Body of pancreas (tissue), 4 donors: Measurements from ENCODE around the gene NLRP1. TPM values are rescaled to one million over a fixed set of nuclear protein-coding genes. Genes with fewer than 3 reads are reported as not detected.

Experiments used
- ATAC-seq: fragments of 150-250 bp; one replicate; pipeline ENCODE4 v1.9.1; 2016
- DNase-seq, 4 donors: peaks; one replicate each; pipeline ENCODE4 v3.0.0-alpha.2; 2019
- H3K27ac ChIP-seq, 4 donors: fragments of 200-600 bp; sonication (generic); 1 replicate in 3 of 4; 2 replicates in 1 of 4; pipeline versions ENCODE4 v1.5.1 to v1.6.1; 2016 to 2019; ENCODE audit warnings: mild to moderate bottlenecking in 1 of 4, mixed read lengths in 1 of 4, moderate library complexity in 1 of 4
- H3K27me3 ChIP-seq, 2 donors: fragments of 200-600 bp; sonication (generic); one replicate each; pipeline ENCODE4 v1.6.0; 2016; ENCODE audit warnings: mild to moderate bottlenecking in 1 of 2
- H3K36me3 ChIP-seq, 2 donors: fragments of 200-600 bp; sonication (generic); replicated peaks in 1 of 2; 2 replicates each; pipeline ENCODE4 v1.5.1; 2016; ENCODE audit warnings: low read depth in 2 of 2; ENCODE audit not compliant: insufficient read depth in 1 of 2
- H3K4me1 ChIP-seq: fragments of 200-600 bp; sonication (generic); one replicate; pipeline ENCODE4 v1.6.0; 2016
- H3K4me3 ChIP-seq, 2 donors: fragments of 200-600 bp; sonication (generic); 1 replicate in 1 of 2; 2 replicates in 1 of 2; pipeline ENCODE4 v1.5.1; 2016 to 2019
- H3K9me3 ChIP-seq, 3 donors: fragments of 200-600 bp; sonication (generic); 1 replicate in 2 of 3; 2 replicates in 1 of 3; pipeline ENCODE4 v1.5.1; 2016
- POLR2A ChIP-seq, 3 donors: fragments of 450-650 bp; IDR thresholded peaks; one replicate each; pipeline ENCODE4 v1.6.1; 2016; ENCODE audit warnings: antibody characterized with exemption in 3 of 3, mild to moderate bottlenecking in 2 of 3
- WGBS, 2 donors: methylation state at CpG; one replicate each; pipeline ENCODE4 v1.1.5; 2017; 5-methylcytosine and 5-hydroxymethylcytosine counted together
- intact Hi-C: fragments of 100-400 bp; cut with DNase I; formaldehyde crosslinking; loops from one replicate; pipeline ENCODE4 v1.15.1; 2023
- total RNA-seq, 2 donors: library from RNA; depleted of rRNA; stranded (reverse); fragments of >200 nt; gene quantifications; one replicate each; pipeline ENCODE4 v1.1.0, GENCODE V29; 2016
- TF ChIP-seq, protein P1 (sequence below), 7 experiments: fragments of 450-650 bp in 4 of 7; fragments of 200-600 bp in 3 of 7; sonication (generic) in 3 of 7; IDR thresholded peaks; one replicate each; pipeline ENCODE4 v1.5.1; 2016 to 2019; ENCODE audit warnings: antibody characterized with exemption in 7 of 7

Gene NLRP1
- total RNA-seq, 2 donors from 2014 or later, result 8.9 to 14.3 TPM

GRCh38 chr17:5558815-5559785, 25.2 kb downstream of the NLRP1 start:
- 75 to 81% methylated on average over 8 to 16 of the region's 16 CpGs for WGBS, 2 donors
- Histone ChIP-seq H3K27me3 (peaks cover 0 to 4% of the 10 kb centered on the region in 2 donors), H3K4me3 (no peak overlapping the region), H3K9me3 (no peaks in the 10 kb centered on the region), H3K4me1 (no peaks in the 10 kb centered on the region), H3K36me3 (no peaks in the 10 kb centered on the region), H3K27ac (no peak overlapping the region)
- no peak for DNase-seq
- ATAC-seq, result no peak
- TF ChIP-seq, protein P1, sequence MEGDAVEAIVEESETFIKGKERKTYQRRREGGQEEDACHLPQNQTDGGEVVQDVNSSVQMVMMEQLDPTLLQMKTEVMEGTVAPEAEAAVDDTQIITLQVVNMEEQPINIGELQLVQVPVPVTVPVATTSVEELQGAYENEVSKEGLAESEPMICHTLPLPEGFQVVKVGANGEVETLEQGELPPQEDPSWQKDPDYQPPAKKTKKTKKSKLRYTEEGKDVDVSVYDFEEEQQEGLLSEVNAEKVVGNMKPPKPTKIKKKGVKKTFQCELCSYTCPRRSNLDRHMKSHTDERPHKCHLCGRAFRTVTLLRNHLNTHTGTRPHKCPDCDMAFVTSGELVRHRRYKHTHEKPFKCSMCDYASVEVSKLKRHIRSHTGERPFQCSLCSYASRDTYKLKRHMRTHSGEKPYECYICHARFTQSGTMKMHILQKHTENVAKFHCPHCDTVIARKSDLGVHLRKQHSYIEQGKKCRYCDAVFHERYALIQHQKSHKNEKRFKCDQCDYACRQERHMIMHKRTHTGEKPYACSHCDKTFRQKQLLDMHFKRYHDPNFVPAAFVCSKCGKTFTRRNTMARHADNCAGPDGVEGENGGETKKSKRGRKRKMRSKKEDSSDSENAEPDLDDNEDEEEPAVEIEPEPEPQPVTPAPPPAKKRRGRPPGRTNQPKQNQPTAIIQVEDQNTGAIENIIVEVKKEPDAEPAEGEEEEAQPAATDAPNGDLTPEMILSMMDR (IDR thresholded peaks at IDR 0.05), result no peak
- TF ChIP-seq POLR2A (IDR thresholded peaks at IDR 0.05), result no peak
- intact Hi-C loops, result no loop called here

DNA sequence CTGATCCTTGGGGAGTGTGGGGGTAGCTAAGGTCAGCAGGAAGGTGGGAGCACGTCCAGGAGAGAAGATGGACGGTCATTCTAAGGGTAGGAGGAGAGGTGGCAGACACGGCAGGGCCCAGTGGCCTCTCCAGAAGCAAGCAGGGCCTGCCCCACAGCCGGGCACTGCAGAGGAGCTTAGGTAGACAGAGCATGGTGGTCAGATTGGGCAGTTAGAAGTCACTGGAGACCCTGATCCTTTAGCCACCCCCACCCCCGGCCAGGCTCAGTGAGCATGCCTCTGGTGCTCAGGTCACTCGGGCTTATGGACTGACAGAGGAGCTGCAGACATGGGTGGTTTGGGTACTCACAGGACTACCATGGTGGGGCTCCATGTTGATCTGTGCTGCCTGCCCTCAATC, 26.3 kb downstream of the NLRP1 start:
- Histone ChIP-seq H3K4me3 (no peak overlapping the region), H3K36me3 (no peaks in the 10 kb centered on the region), H3K27ac (no peak overlapping the region), H3K27me3 (peaks cover 0 to 4% of the 10 kb centered on the region in 2 donors), H3K9me3 (no peaks in the 10 kb centered on the region), H3K4me1 (no peaks in the 10 kb centered on the region)
- DNase-seq (no peak), ATAC-seq (no peak)
- 57 to 58% methylated on average over 3 to 6 of the region's 6 CpGs for WGBS, 2 donors
- intact Hi-C loops, result no loop called here
- TF ChIP-seq, protein P1 (IDR thresholded peaks at IDR 0.05), result no peak
- no peak for TF ChIP-seq POLR2A (IDR thresholded peaks at IDR 0.05)

GRCh38 chr17:5557485-5557884, 26.8 kb downstream of the NLRP1 start:
- H3K36me3 ChIP-seq, result no peaks in the 10 kb centered on the region
- H3K27me3 ChIP-seq, result peaks cover 0 to 4% of the 10 kb centered on the region in 2 donors
- 61 to 69% methylated on average over 8 of the region's 8 CpGs for WGBS, 2 donors
- DNase-seq (no peak), ATAC-seq (no peak)
- no peak overlapping the region for H3K27ac ChIP-seq
- intact Hi-C loops, result no loop called here
- no peaks in the 10 kb centered on the region for H3K9me3 ChIP-seq
- no peak overlapping the region for H3K4me3 ChIP-seq
- TF ChIP-seq, protein P1 (IDR thresholded peaks at IDR 0.05), result no peak
- no peak for TF ChIP-seq POLR2A (IDR thresholded peaks at IDR 0.05)
- no peaks in the 10 kb centered on the region for H3K4me1 ChIP-seq

DNA sequence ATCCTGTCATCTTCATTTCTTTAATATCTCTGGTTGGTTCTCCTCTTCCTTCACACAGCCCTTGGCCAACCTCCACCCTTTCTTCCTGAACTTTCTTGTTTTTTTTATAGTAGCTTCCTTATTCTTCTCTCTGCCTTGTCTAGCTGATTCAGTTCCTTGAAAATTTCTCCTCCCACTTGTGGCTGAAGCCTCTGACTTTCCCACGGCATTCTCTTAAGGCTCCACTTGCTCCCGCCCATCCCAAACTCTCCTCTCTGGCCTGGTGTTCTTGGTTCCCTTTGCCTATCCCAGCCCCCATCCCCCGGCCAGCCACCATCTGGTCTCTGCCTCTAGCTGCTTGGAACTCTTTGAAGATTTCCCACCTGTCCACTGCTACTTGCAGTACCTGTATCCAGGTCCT, 29.1 kb downstream of the NLRP1 start:
- intact Hi-C loops, result no loop called here
- peaks cover 0 to 4% of the 10 kb centered on the region in 2 donors for H3K27me3 ChIP-seq
- DNase-seq (no peak), ATAC-seq (no peak)
- TF ChIP-seq, protein P1 (IDR thresholded peaks at IDR 0.05), result no peak
- no peak for TF ChIP-seq POLR2A (IDR thresholded peaks at IDR 0.05)
- WGBS, 2 donors, result 48 to 51% methylated on average over 3 of the region's 3 CpGs
- no peaks in the 10 kb centered on the region for H3K36me3 ChIP-seq
- H3K9me3 ChIP-seq, result no peaks in the 10 kb centered on the region
- H3K27ac ChIP-seq, result no peak overlapping the region
- H3K4me3 ChIP-seq, result no peak overlapping the region
- no peaks in the 10 kb centered on the region for H3K4me1 ChIP-seq
